Duodenal mucosa (tissue), 2 donors: ENCODE measurements around the gene BBS4.

Experiments used
- H3K27ac ChIP-seq: one replicate; pipeline ENCODE4 v1.7.0; 2013; ENCODE audit warnings: low read depth, low read length
- H3K27me3 ChIP-seq, 2 donors: one replicate each; pipeline ENCODE4 v1.7.0; 2013; ENCODE audit warnings: low read length in 2 of 2, control low read depth in 1 of 2; ENCODE audit not compliant: insufficient read depth in 2 of 2, control insufficient read depth in 1 of 2
- H3K36me3 ChIP-seq, 2 donors: one replicate each; pipeline ENCODE4 v1.7.0; 2013; ENCODE audit warnings: low read length in 2 of 2, control low read depth in 1 of 2; ENCODE audit not compliant: insufficient read depth in 2 of 2, control insufficient read depth in 1 of 2
- H3K4me1 ChIP-seq, 2 donors: one replicate each; pipeline ENCODE4 v1.7.0; 2013; ENCODE audit warnings: low read length in 2 of 2, control low read depth in 1 of 2; ENCODE audit not compliant: insufficient read depth in 2 of 2, control insufficient read depth in 1 of 2
- H3K4me3 ChIP-seq, 2 donors: one replicate each; pipeline ENCODE4 v1.7.0; 2013; ENCODE audit warnings: low read length in 2 of 2, low read depth in 1 of 2
- H3K9ac ChIP-seq, 2 donors: one replicate each; pipeline ENCODE4 v1.7.0; 2013; ENCODE audit warnings: low read length in 2 of 2, low read depth in 1 of 2
- H3K9me3 ChIP-seq, 2 donors: one replicate each; pipeline ENCODE4 v1.7.0; 2013; ENCODE audit warnings: low read length in 2 of 2, control low read depth in 1 of 2; ENCODE audit not compliant: control insufficient read depth in 1 of 2

The BBS4 gene

GRCh38 chr15:72787526-72787925 lies 101.5 kb downstream of the BBS4 start:
- Histone ChIP-seq H3K27me3 (no peaks in the 10 kb centered on the region), H3K9me3 (no peaks in the 10 kb centered on the region), H3K4me1 (peaks cover 8 to 14% of the 10 kb centered on the region in 2 donors), H3K36me3 (no peaks in the 10 kb centered on the region), H3K9ac (no peak overlapping the region), H3K4me3 (no peak overlapping the region), H3K27ac (no peak overlapping the region)
